ENCODE measurements around the gene LHX5. TPM values are rescaled to one million over a fixed set of nuclear protein-coding genes. Genes with fewer than 3 reads are reported as not detected.

LHX5 gene
- total RNA-seq, 1 experiment from 2014 or later, result not detected

DNA sequence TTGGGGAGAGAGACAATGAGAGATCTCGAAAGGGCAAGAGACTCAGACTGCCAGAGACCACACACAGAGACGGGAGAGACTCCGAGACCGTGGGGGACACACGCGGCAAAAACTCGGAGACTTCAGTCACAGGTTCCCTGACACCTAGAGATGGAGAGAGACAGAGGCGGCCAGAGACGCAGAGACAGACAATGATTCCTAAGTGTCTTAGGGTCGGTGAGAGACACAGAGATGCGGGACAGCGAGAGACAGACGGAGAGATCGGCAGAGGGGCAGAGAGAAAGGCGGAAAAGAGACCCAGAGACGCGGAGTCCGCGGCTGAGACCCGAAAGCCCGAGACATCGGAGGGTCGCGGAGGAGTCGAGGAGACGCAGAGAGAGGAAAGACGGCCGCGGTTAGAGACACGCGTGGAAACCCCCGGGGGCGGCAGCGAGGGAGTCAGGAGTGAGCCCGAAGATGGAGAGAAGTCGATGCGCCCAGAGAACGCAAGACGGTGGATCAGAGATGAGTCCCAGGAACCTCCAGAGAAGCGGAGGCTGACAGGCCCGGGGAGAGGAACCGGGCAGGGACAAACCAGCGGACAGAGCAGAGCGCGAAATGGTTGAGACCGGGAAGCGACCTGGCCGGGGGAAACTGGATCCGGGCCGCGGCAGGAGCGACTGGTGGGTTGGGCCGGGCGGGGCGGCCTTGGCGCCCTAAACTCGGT, 7.8 kb downstream of the LHX5 start:
- H3K36me3 ChIP-seq (ENCODE audit: control insufficient read depth, insufficient read depth, low read length), result no peaks in the 10 kb centered on the region
- H3K27me3 ChIP-seq (ENCODE audit: control insufficient read depth, insufficient read depth, low read length), result peaks cover 39% of the 10 kb centered on the region
- ChIA-PET POLR2A (no interaction called here), CTCF (no interaction called here)
- in situ Hi-C loops (cut with HindIII; ENCODE audit: low pct_unique_long_range_greater_than_20kb, low sequenced_read_pairs) (no loop called here), intact Hi-C loops (cut with micrococcal nuclease; ENCODE audit: unreplicated experiment) (loop anchor here (2.0 kb wide), 1 partner anchor 449 kb away; no protein-coding TSS in a partner anchor)
- H3K9me3 ChIP-seq (ENCODE audit: control insufficient read depth, insufficient read depth, low read depth, low read length), result no peaks in the 10 kb centered on the region
- no TSS peak for BruUV-seq (replicated peaks)
- peak overlapping the region in 1 of 2 experiments; percentile 23; a peak in 2 of 4 replicates for H3K4me3 ChIP-seq (ENCODE audit: low read depth in 2 of 2, low read length in 2 of 2)
- no peak overlapping the region for H3K27ac ChIP-seq (ENCODE audit: low read length)
- H3K4me1 ChIP-seq (ENCODE audit: control insufficient read depth, insufficient read depth, low read length), result peaks cover 13% of the 10 kb centered on the region
- TF ChIP-seq TCF7L2 (IDR thresholded peaks at IDR 0.05; ENCODE audit: low read depth, low read length) (no peak), SIN3A (IDR thresholded peaks at IDR 0.05; ENCODE audit: borderline replicate concordance, insufficient read depth, low read depth, low read length) (no peak), POLR2AphosphoS5 (IDR thresholded peaks at IDR 0.05; ENCODE audit: low read depth, low read length) (no peak), CTCF (IDR thresholded peaks at IDR 0.05) (no peak)
- TF ChIP-seq, protein P1, sequence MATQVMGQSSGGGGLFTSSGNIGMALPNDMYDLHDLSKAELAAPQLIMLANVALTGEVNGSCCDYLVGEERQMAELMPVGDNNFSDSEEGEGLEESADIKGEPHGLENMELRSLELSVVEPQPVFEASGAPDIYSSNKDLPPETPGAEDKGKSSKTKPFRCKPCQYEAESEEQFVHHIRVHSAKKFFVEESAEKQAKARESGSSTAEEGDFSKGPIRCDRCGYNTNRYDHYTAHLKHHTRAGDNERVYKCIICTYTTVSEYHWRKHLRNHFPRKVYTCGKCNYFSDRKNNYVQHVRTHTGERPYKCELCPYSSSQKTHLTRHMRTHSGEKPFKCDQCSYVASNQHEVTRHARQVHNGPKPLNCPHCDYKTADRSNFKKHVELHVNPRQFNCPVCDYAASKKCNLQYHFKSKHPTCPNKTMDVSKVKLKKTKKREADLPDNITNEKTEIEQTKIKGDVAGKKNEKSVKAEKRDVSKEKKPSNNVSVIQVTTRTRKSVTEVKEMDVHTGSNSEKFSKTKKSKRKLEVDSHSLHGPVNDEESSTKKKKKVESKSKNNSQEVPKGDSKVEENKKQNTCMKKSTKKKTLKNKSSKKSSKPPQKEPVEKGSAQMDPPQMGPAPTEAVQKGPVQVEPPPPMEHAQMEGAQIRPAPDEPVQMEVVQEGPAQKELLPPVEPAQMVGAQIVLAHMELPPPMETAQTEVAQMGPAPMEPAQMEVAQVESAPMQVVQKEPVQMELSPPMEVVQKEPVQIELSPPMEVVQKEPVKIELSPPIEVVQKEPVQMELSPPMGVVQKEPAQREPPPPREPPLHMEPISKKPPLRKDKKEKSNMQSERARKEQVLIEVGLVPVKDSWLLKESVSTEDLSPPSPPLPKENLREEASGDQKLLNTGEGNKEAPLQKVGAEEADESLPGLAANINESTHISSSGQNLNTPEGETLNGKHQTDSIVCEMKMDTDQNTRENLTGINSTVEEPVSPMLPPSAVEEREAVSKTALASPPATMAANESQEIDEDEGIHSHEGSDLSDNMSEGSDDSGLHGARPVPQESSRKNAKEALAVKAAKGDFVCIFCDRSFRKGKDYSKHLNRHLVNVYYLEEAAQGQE (IDR thresholded peaks at IDR 0.05; ENCODE audit: insufficient read depth in 1 of 2, low read depth in 2 of 2, low read length in 1 of 2), result no peak
- ATAC-seq, result no peak
- DNase-seq (ENCODE audit: low read depth, low spot score), result no peak

DNA sequence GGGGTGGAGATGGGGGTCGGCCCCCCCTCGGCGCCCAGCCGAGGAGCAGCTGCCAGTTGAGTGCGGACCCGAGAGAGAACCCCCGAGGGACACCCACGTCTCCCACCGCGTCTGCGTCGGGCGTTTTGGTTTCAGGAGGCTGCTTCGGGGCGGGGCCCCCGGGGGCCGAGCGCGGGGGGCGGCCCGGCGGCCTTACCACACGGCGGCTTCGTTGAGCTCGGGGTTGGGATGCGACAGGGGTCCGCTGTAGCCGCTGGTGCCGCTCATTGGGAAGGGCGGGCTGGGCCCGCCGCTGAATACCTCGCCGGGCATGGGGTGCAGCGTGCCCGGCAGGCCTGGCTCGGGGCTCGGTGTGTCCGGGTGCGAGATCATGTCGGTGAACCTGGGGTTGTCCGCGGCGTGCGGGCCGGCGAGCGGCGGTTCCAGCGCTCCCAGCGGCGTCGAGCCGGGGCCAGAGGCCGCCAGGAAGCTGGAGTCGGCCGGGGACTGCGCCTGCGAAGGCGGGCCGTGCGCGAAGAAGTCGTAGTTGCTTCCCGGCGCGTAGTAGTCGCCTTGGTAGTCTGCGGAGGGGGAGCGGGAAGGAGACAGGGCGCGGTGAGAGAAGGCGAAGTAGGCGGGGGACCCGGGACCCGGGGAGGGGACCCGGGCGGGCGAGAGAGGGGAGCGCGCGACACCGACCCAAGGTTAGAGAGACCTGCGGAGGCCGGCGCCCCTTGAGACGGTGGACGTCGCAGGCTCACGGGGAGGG, 8.5 kb downstream of the LHX5 start:
- H3K4me1 ChIP-seq (ENCODE audit: control insufficient read depth, insufficient read depth, low read length), result peaks cover 13% of the 10 kb centered on the region
- TF ChIP-seq CTCF (IDR thresholded peaks at IDR 0.05) (no peak), POLR2AphosphoS5 (IDR thresholded peaks at IDR 0.05; ENCODE audit: low read depth, low read length) (no peak), TCF7L2 (IDR thresholded peaks at IDR 0.05; ENCODE audit: low read depth, low read length) (no peak), SIN3A (IDR thresholded peaks at IDR 0.05; ENCODE audit: borderline replicate concordance, insufficient read depth, low read depth, low read length) (no peak)
- TF ChIP-seq, protein P1 (IDR thresholded peaks at IDR 0.05; ENCODE audit: insufficient read depth in 1 of 2, low read depth in 2 of 2, low read length in 1 of 2), result no peak
- H3K36me3 ChIP-seq (ENCODE audit: control insufficient read depth, insufficient read depth, low read length), result no peaks in the 10 kb centered on the region
- peaks cover 35% of the 10 kb centered on the region for H3K27me3 ChIP-seq (ENCODE audit: control insufficient read depth, insufficient read depth, low read length)
- in situ Hi-C loops (cut with HindIII; ENCODE audit: low pct_unique_long_range_greater_than_20kb, low sequenced_read_pairs), result no loop called here
- H3K9me3 ChIP-seq (ENCODE audit: control insufficient read depth, insufficient read depth, low read depth, low read length), result no peaks in the 10 kb centered on the region
- CTCF ChIA-PET, result interaction anchor here (0.6 to 1.5 kb wide), 2 partner anchors 41 to 45 kb away, joined by 3 to 6 read pairs; partner anchors contain the start of gene SDSL
- intact Hi-C loops (cut with micrococcal nuclease; ENCODE audit: unreplicated experiment), result loop anchor here (2.0 kb wide), 1 partner anchor 450 kb away; no protein-coding TSS in a partner anchor
- no peak overlapping the region for H3K27ac ChIP-seq (ENCODE audit: low read length)
- H3K4me3 ChIP-seq (ENCODE audit: low read depth in 2 of 2, low read length in 2 of 2), result peak overlapping the region in 1 of 2 experiments; percentile 51; a peak in 1 of 4 replicates
- POLR2A ChIA-PET, result interaction anchor here (0.6 kb wide), 2 partner anchors 37 to 672 kb away, joined by 3 to 4 read pairs; no protein-coding TSS in a partner anchor
- no TSS peak for BruUV-seq (replicated peaks)
- no peak for DNase-seq (ENCODE audit: low read depth, low spot score)
- ATAC-seq, result no peak

Data from Panc1 (cell line).